GM23338 (cell line): Measurements from ENCODE around the gene CPXM1.

ENCODE experiments used
- CTCF ChIP-seq, 2 experiments: fragments of 200-600 bp in 1 of 2; sonication (generic) in 1 of 2; conservative IDR thresholded peaks; 2 replicates each; pipeline versions ENCODE4 v1.5.1 to v1.6.1; 2016 to 2017; ENCODE audit warnings: antibody characterized with exemption in 2 of 2, low read depth in 2 of 2, mild to moderate bottlenecking in 2 of 2, moderate library complexity in 1 of 2
- ETS1 ChIP-seq: IDR thresholded peaks from 2 replicates; pipeline ENCODE4 v1.6.1; 2016; ENCODE audit warnings: antibody characterized with exemption
- EZH2 ChIP-seq: fragments of 200-600 bp; sonication (generic); IDR thresholded peaks from one replicate; pipeline ENCODE4 v1.8.0; 2017; ENCODE audit warnings: antibody characterized with exemption, mild to moderate bottlenecking, low read depth; ENCODE audit not compliant: unreplicated experiment
- EZH2phosphoT487 ChIP-seq: fragments of 200-600 bp; sonication (generic); IDR thresholded peaks from one replicate; pipeline ENCODE4 v1.8.1; 2018; ENCODE audit warnings: antibody characterized with exemption; ENCODE audit not compliant: unreplicated experiment
- POLR2AphosphoS5 ChIP-seq: IDR thresholded peaks from 2 replicates; pipeline ENCODE4 v1.6.1; 2016; ENCODE audit warnings: antibody characterized with exemption, low read depth
- REST ChIP-seq: IDR thresholded peaks from one replicate; pipeline ENCODE4 v1.6.1; 2018; ENCODE audit warnings: antibody characterized with exemption; ENCODE audit not compliant: unreplicated experiment
- ZNF462 ChIP-seq: fragments of 250-450 bp; sonication (Bioruptor Pico); IDR thresholded peaks from 2 replicates; pipeline ENCODE4 v1.5.0; 2020; ENCODE audit warnings: mild to moderate bottlenecking, moderate library complexity

GRCh38 chr20:2815242-2815900 lies 14.9 kb upstream of the CPXM1 start:
- TF ChIP-seq CTCF (conservative IDR thresholded peaks at IDR 0.05; ENCODE audit: low read depth in 2 of 2) (no peak), POLR2AphosphoS5 (no peak), ZNF462 (CRISPR knock-in tag) (no peak), EZH2phosphoT487 (no peak), EZH2 (no peak), REST (no peak), ETS1 (no peak)
